ENCODE data around the gene MACROD2. TPM values are rescaled to one million over a fixed set of nuclear protein-coding genes. Genes with fewer than 3 reads are reported as not detected.

The MACROD2 gene
- total and polyA plus RNA-seq, 2 of the 4 experiments (the other 2 are of a cell fraction): not detected

DNA sequence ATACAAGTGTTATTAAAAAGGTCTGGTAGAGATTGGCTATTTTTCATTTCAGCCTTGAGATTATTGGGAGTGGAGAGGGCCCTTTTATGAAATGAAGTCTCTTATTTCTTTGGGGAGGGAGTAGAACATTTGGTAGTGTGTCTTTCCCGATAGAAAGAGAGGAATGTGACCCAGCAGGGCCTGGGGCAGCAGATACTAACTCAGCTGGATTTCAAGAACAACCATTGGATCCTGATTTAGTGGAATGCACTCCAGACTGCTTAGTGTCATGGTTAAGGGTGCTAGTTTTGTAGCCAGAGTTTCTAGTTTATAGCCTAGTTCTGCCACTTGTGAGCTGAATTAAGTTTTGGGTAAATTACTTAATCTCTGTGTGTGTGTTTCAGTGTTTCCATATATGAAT, 360.5 kb downstream of the MACROD2 start:
- Histone ChIP-seq H2BK20ac (ENCODE audit: low read depth, low read length) (no peak overlapping the region), H4K20me1 (ENCODE audit: insufficient read depth, low read length) (no peaks in the 10 kb centered on the region), H3K9me3 (ENCODE audit: control insufficient read depth, insufficient read depth, low read length) (no peaks in the 10 kb centered on the region), H3K23ac (ENCODE audit: low read depth, low read length) (no peak overlapping the region), H3K36me3 (ENCODE audit: control insufficient read depth, insufficient read depth, low read length) (no peaks in the 10 kb centered on the region), H2AK9ac (replicated peaks; ENCODE audit: low read depth, low read length, poor library complexity) (no peak overlapping the region), H3K4me3 (ENCODE audit: insufficient read depth, low read depth, low read length) (no peak overlapping the region), H3K79me1 (ENCODE audit: low read depth in 1 of 2, low read length in 2 of 2) (no peaks in the 10 kb centered on the region), H2BK120ac (ENCODE audit: low read depth, low read length) (no peak overlapping the region), H3K9ac (ENCODE audit: low read depth, low read length) (no peak overlapping the region), H3K4ac (ENCODE audit: low read depth, low read length) (no peak overlapping the region), H2AFZ (replicated peaks; ENCODE audit: low read length, poor library complexity) (no peak overlapping the region), H3K4me2 (ENCODE audit: low read depth, low read length) (no peak overlapping the region), H3K27ac (ENCODE audit: insufficient read depth, low read length) (no peak overlapping the region), H4K8ac (ENCODE audit: low read depth in 2 of 2, low read length in 2 of 2) (no peak overlapping the region), H2BK15ac (ENCODE audit: low read depth, low read length) (no peak overlapping the region), H3K27me3 (ENCODE audit: control insufficient read depth, insufficient read depth, low read length) (no peaks in the 10 kb centered on the region), H4K5ac (ENCODE audit: low read depth, low read length) (no peak overlapping the region), H4K91ac (ENCODE audit: insufficient read depth, low read depth, low read length) (no peak overlapping the region), H3K4me1 (ENCODE audit: control insufficient read depth, insufficient read depth, low read length) (no peaks in the 10 kb centered on the region), H3K9me1 (ENCODE audit: insufficient read depth, low read length) (no peaks in the 10 kb centered on the region), H3K14ac (replicated peaks; ENCODE audit: low read depth, low read length) (no peak overlapping the region), H3K56ac (ENCODE audit: extremely low read depth, insufficient read depth, low read length) (no peak overlapping the region), H2BK5ac (ENCODE audit: low read depth, low read length, poor library complexity, severe bottlenecking) (no peak overlapping the region), H3K18ac (ENCODE audit: low read depth, low read length) (no peak overlapping the region), H2AK5ac (ENCODE audit: low read depth, low read length) (no peak overlapping the region)
- DNase-seq (no peak), ATAC-seq (ENCODE audit: low read depth) (no peak)
- no TSS peak for BruUV-seq (replicated peaks)
- dilution Hi-C loops (cut with HindIII; ENCODE audit: low sequenced_read_pairs, unreplicated experiment) (no loop called here), intact Hi-C loops (cut with micrococcal nuclease) (no loop called here), in situ Hi-C loops (cut with MboI; ENCODE audit: low sequenced_read_pairs) (no loop called here)
- ChIA-PET POLR2A (ENCODE audit: unreplicated experiment) (no interaction called here), CTCF (interaction anchor here (0.5 to 0.6 kb wide), 2 partner anchors 950 to 1794 kb away, joined by 3 to 4 read pairs; no protein-coding TSS in a partner anchor)
- WGBS, 2 experiments (ENCODE audit: extremely low coverage in 2 of 2, insufficient read length in 1 of 2): no CpG with 5 or more reads among the region's 1 CpG
- no peak for TF ChIP-seq BHLHE40 (IDR thresholded peaks at IDR 0.05; ENCODE audit: low read depth, low read length)
- TF ChIP-seq MAZ (IDR thresholded peaks at IDR 0.05; ENCODE audit: borderline replicate concordance, low read depth, low read length): no peak
- no peak for TF ChIP-seq NFE2L2 (IDR thresholded peaks at IDR 0.05; ENCODE audit: low read depth, low read length)
- TF ChIP-seq RFX5 (IDR thresholded peaks at IDR 0.05; ENCODE audit: low read depth, low read length): no peak
- TF ChIP-seq, protein P1, sequence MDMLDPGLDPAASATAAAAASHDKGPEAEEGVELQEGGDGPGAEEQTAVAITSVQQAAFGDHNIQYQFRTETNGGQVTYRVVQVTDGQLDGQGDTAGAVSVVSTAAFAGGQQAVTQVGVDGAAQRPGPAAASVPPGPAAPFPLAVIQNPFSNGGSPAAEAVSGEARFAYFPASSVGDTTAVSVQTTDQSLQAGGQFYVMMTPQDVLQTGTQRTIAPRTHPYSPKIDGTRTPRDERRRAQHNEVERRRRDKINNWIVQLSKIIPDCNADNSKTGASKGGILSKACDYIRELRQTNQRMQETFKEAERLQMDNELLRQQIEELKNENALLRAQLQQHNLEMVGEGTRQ (IDR thresholded peaks at IDR 0.05; ENCODE audit: low read depth, low read length): no peak

All from IMR-90 (cell line).